Activated CD8-positive, alpha-beta memory T cell treated with anti-CD3 and anti-CD28 coated beads, Interleukin-2, amount 50 U/mL, for 48 hours (primary cell): ENCODE results near the gene ACTL8.

Source experiments
- DNase-seq: peaks from one replicate; pipeline ENCODE4 v3.0.0-alpha.2; 2020

Gene ACTL8

GRCh38 chr1:17851056-17851455, 95.9 kb downstream of the ACTL8 start:
- DNase-seq: no peak

DNA sequence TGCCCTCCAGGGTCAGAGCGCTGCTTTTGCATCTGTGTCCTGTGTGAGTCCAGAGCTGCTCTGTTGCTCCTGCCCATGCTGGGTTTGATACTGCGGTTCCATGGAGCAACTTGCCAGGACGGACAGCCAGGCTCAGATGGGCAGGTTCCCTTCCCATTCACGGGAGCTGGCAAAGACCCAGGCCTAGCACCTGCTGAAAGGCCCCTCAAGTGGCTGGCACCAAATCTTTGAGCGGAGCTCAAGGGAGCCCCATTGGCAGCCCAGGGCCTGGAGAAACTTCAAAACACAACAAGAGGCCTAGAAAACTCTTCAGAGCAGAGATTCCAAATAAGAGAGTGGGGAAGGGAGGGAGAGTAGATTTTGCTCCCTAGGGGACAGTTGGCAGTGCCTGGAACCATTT, 97.2 kb downstream of the ACTL8 start:
- no peak for DNase-seq

GRCh38 chr1:17853241-17853935, 98.3 kb downstream of the ACTL8 start:
- no peak for DNase-seq

DNA sequence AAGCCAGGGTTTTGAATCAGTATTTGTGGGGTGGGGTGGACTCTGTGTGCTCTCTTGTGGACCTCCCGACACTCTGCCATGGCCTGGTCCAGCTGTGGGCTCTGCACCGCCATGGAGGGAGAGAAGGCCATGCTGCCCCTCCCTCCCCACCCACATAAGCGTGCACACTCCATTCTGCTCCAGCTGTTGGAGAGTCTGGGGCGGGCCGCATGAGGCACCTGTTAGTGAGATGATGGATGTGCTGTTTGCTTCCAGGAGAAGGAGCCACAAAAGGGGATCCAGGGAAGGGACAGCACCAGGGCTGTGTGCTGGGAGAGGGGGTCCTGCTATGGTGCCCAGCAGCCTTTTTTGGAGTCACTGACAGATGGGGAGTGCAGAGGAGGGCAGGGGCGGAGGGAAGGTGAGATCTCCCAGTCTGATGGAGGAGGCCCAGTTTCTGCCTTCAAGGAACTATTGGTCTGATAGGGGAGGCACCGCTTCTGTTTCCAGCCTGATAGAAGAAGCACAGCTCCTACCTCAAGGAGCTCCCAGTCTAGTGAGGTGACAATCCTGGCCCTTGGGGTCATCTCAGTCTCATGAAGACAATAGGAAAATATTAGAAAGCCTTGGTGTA, 101.5 kb downstream of the ACTL8 start:
- DNase-seq: no peak

DNA sequence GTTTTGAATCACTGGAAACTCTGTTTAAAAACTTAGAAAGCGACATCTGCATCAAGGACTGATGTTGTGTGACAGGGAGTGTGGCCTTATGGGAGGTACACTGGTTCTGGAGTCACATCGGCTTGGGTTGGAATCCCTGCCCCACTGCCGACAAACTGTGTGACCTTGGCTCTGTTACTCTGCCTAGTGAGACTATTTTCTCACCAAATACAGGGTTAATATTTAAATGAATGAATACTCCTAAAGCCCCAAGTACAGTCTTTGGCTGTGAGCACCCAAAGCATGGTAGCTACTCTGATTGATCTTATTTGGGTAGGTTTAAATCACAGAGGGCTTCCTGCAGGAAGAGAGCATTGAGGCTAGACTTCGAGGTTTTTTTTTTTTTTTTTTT, 102.0 kb downstream of the ACTL8 start:
- DNase-seq: no peak

GRCh38 chr1:17857996-17858395, 102.9 kb downstream of the ACTL8 start:
- no peak for DNase-seq

DNA sequence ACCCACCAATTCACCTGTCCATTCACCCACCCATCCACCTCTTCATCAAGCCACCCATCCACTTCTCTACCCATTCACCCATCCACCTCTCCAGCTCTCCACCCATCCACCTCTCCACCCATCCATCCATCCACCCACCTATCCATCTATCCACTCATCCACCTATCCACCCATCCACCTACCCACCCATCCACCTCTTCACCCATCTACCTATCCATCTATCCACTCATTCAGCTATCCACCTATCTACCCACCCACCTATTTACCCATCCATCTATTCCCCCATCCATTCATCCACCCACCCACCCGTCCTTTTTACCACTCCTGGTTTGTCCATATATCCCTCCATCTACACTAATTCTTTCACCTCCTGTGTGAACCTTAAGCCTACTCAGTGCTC, 105.7 kb downstream of the ACTL8 start:
- no peak for DNase-seq

GRCh38 chr1:17861685-17862084, 106.6 kb downstream of the ACTL8 start:
- DNase-seq: no peak

GRCh38 chr1:17862121-17862520, 107.0 kb downstream of the ACTL8 start:
- DNase-seq: no peak

DNA sequence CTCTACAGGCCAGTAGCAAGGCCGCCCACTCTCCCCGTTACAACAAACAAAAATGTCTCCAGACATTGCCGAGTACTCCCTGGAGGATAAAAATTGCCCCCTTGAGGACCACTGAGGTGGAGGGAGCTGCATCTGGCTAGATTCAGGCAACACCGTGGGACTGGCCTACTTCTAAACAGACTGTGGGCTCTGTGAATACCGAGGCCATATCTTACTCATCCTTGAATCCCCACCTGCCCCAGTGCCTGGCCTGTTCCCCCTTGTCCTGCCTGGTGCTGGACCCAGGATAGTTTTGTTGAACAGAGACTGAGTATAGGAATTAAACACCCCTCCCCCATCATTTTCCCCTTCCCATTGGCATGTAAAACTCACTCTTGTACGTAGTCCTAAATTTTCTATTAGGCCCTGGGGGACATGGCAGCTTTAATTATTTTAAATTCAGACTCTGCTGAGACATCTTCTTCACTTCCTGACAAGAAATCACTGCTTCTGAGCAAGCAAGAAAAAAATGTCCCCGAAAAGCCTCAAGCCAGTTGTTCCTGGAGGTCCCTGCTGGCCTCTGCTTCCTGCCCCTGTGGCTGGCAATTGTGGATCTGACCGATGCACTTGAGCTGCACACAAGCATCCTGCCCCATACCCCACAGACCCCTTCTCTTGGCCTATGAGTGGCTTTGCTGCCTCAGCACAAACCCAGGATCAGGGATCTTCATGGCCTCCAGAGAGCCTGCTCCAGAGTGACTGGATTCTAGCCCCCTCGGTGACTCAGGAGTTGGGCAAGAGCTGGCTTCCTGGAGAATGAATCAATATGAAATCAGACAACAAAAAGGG, 111.0 kb downstream of the ACTL8 start:
- DNase-seq: no peak

- no peak for DNase-seq
Observed at GRCh38 chr1:17866740-17867029, 111.6 kb downstream of the ACTL8 start.

- no peak for DNase-seq
Observed at GRCh38 chr1:17867470-17867869, 112.3 kb downstream of the ACTL8 start.

DNA sequence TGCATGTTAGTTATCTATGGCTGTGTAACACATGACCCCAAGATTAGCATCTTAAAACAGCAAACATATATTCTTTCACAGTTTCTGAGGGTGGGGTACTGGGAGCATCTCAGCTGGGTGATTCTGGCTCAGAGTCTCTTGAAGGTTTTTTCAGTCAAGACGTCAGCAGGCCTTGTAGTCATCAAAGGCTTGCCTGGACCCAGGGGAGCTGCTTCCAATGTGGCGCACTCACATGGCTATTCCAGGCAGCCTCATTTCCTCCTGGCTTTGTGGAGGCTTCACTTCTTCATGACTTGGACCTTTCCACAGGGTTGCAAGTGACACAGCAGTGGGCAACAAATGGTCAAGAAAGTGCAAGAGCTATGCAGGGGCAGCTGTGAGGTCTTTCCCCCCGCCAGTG, 114.7 kb downstream of the ACTL8 start:
- DNase-seq: no peak

DNA sequence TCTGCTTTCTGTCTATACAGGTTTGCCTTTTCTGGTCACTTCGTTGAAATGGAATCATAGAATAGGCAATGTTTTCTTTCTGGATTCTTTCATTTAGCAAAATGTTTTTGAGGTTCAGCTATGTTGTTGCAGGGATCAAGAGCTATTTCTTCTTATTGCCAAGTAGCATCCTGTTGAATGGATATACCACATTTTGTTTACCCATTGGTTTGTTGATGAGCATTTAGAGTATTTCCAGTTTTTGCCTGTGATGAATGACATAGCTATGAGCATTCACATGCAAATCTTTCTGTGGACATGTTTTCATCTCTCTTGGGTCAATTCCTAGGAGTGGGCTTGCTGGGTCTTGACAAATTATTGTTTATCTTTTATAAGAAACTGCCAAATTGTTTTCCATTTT, 115.5 kb downstream of the ACTL8 start:
- DNase-seq: no peak

DNA sequence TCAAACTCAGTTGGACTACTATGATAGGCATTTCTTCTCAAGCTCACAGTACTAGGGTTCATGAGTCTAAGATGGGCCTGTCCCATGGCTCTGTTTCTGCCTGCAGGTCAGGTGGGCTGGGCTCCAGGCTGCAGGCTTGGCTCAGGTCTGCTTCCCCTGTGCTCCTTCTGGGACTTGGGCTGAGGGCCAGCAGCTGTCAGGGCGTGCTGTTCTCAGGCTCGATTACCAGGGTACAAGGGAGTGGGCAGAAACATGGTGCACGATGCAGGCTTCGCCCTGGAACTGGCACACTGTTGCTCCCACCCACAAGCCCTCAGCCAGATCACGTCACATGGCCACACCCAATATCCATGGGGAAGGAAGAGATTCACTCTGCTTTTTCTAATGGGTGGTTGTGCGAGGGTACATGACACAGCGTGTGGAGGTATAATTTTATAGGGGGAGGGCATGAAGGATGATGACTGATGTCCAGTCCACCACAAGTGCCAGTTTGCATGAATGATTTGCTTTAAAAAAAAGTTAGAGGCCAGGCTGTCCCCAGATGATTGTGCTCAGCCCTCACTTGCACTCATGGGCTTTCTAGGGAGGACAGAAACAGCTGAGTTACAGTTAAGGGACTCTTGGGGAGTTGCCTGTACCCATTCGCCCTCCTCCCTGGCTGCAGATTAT, 118.0 kb downstream of the ACTL8 start:
- DNase-seq: no peak

DNA sequence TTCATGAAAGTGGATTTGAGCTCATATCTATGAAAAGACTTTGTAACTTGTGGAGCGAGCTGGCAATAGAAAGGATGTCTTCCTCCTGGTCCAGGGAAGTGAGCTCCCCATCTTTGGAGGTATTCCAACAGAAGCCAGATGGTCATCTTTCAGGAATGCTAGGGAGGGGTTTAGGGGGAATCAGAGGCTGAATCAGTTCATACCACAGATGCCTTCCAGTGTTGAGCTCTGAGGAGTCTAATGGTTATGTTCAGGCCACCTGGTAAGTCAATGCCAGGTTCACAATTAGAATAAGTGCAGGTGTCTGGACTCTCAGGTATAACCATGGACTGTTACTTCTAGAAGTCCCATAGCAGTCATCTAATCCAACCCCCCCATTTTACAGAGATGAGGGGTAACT, 119.1 kb downstream of the ACTL8 start:
- DNase-seq: no peak

GRCh38 chr1:17874710-17875109, 119.6 kb downstream of the ACTL8 start:
- no peak for DNase-seq

GRCh38 chr1:17875171-17875881, 120.2 kb downstream of the ACTL8 start:
- no peak for DNase-seq

DNA sequence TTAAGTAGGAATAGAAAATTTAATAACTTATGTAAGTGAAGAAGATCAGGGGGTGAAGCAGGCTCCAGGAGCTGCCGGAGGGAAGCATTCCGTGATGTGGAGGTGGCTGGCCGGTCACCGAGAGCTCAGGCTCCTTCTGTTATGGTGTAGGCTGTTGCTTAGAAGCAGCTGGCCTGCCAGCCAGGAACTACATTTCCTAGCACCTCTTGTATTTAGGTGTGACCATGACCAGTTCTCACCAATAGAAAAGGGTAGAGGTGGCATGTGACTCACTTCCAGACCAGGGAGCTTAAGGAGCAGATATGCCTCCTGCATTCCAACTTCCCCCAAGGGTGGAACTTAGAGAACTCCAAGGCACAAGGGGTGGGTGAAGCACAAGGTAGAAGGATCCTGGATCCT, 120.7 kb downstream of the ACTL8 start:
- no peak for DNase-seq
